Adrenal gland (tissue), 12 donors: Measurements from ENCODE around the gene TNS3. TPM values are rescaled to one million over a fixed set of nuclear protein-coding genes. Genes with fewer than 3 reads are reported as not detected.

ENCODE experiments used
- DNase-seq, 7 donors: peaks; one replicate each; pipeline ENCODE4 v3.0.0-alpha.2; 2019 to 2020
- H3K27ac ChIP-seq, 5 donors: fragments of 200-600 bp; sonication (generic) in 4 of 5; 1 replicate in 3 of 5; 2 replicates in 2 of 5; pipeline versions ENCODE4 v1.5.1 to v1.8.0; 2016 to 2020; ENCODE audit warnings: mild to moderate bottlenecking in 1 of 5
- H3K27me3 ChIP-seq: fragments of 200-600 bp; 2 replicates; pipeline ENCODE4 v1.8.0; 2021
- H3K36me3 ChIP-seq, 2 donors: fragments of 200-600 bp; replicated peaks in 1 of 2; 1 replicate in 1 of 2; 2 replicates in 1 of 2; pipeline versions ENCODE4 v1.5.1 to v1.8.0; 2018 to 2022
- H3K4me1 ChIP-seq, 2 donors: fragments of 200-600 bp; replicated peaks in 1 of 2; 1 replicate in 1 of 2; 2 replicates in 1 of 2; pipeline versions ENCODE4 v1.5.1 to v1.8.0; 2018 to 2021
- H3K4me3 ChIP-seq, 4 donors: fragments of 200-600 bp; sonication (generic) in 3 of 4; one replicate each; pipeline ENCODE4 v1.5.1; 2016 to 2018
- H3K9me3 ChIP-seq, 3 donors: fragments of 200-600 bp; sonication (generic) in 1 of 3; replicated peaks in 1 of 3; 1 replicate in 2 of 3; 2 replicates in 1 of 3; pipeline versions ENCODE4 v1.5.1 to v1.8.0; 2016 to 2021
- CTCF ChIP-seq, 6 experiments: fragments of 450-650 bp in 4 of 6; fragments of 200-600 bp in 2 of 6; sonication (generic) in 1 of 6; IDR thresholded peaks; 1 replicate in 5 of 6; 2 replicates in 1 of 6; pipeline versions ENCODE4 v1.5.1 to v1.8.0; 2016 to 2021; ENCODE audit warnings: antibody characterized with exemption in 6 of 6, mild to moderate bottlenecking in 2 of 6, moderate library complexity in 1 of 6
- POLR2A ChIP-seq, 2 donors: fragments of 450-650 bp; IDR thresholded peaks; one replicate each; pipeline ENCODE4 v1.6.1; 2017; ENCODE audit warnings: antibody characterized with exemption in 2 of 2, mild to moderate bottlenecking in 2 of 2, moderate library complexity in 1 of 2
- WGBS, 4 donors: extraction: QIAGEN DNeasy Blood & Tissue Kit in 2 of 4; methylation state at CpG; one replicate each; pipeline versions ENCODE4 v1.1.5 to v1.1.7; 2013 to 2017; 5-methylcytosine and 5-hydroxymethylcytosine counted together
- intact Hi-C, 2 donors: fragments of 100-400 bp; cut with DNase I; formaldehyde crosslinking; loops; one replicate each; pipeline versions ENCODE4 v1.14.1 to v1.15.0; 2022 to 2023
- polyA plus RNA-seq, 3 donors: library from polyadenylated mRNA; stranded (reverse); fragments of 200-250 nt in 2 of 3; fragments of 350-450 nt in 1 of 3; fragmentation: Illumina TruSeq in 1 of 3; extraction: RNeasy Lipid Tissue Mini Kit (QIAGEN cat#74804) in 1 of 3; gene quantifications; one replicate each; pipeline ENCODE4 v1.2.3, GENCODE V29; 2013 to 2014
- total RNA-seq, 9 donors: library from RNA; depleted of rRNA in 4 of 9; stranded (reverse); fragments of >200 nt in 4 of 9; fragments of 120-200 nt in 1 of 9; fragmentation: NEBNext Ultra II Directional in 1 of 9; extraction: Animal tissue kit (Norgen Biotek cat#: 25700) in 1 of 9; gene quantifications; one replicate each; pipeline versions ENCODE4 v1.1.0 to v1.2.4, GENCODE V29; 2013 to 2023
- donor health status: healthy with polysubstance abuse.
- donor health status: Bipolar disorder and iron deficiency.
- donor health status: DM: yes; HTN: yes; CAD: no.
- donor health status: DM: no; HTN: no; CAD: no.
- donor health status: DM: no; HTN: no; CAD: no.
- donor health status: DM: yes; HTN: yes; CAD: no.

TNS3 gene
- total and polyA plus RNA-seq, 12 donors = 21.0 to 188 (median 99.8) TPM

GRCh38 chr7:47483604-47484273, 98.2 kb downstream of the TNS3 start:
- peaks cover 28 to 76% of the 10 kb centered on the region in 2 donors for H3K4me1 ChIP-seq
- H3K27ac ChIP-seq = peak overlapping the region in 2 of 5 donors; percentile 92 to 96
- intact Hi-C loops = no loop called here

GRCh38 chr7:47482013-47482875, 99.7 kb downstream of the TNS3 start:
- TF ChIP-seq CTCF (IDR thresholded peaks at IDR 0.05) (no peak), POLR2A (IDR thresholded peaks at IDR 0.05) (peak in 1 of 2 donors; percentile 64)
- Histone ChIP-seq H3K36me3 (no peaks in the 10 kb centered on the region), H3K4me1 (peaks cover 40 to 76% of the 10 kb centered on the region in 2 donors), H3K9me3 (no peaks in the 10 kb centered on the region), H3K4me3 (no peak overlapping the region), H3K27ac (peak overlapping the region; percentile 34 to 96 (median 91)), H3K27me3 (no peaks in the 10 kb centered on the region)
- peak; percentile 65 to 94 (median 86) for DNase-seq
- WGBS, 4 donors = 19 to 32% (median 23%) methylated on average over 11 to 15 of the region's 15 CpGs
- intact Hi-C loops = no loop called here

More at GRCh38 chr7:47483604-47484273, 98.2 kb downstream of the TNS3 start:
- WGBS, 4 donors = 90 to 92% (median 91%) methylated on average over 16 of the region's 16 CpGs
- TF ChIP-seq CTCF (IDR thresholded peaks at IDR 0.05) (peak in 1 of 6 experiments; percentile 12), POLR2A (IDR thresholded peaks at IDR 0.05) (no peak)
- no peaks in the 10 kb centered on the region for H3K36me3 ChIP-seq
- H3K4me3 ChIP-seq = no peak overlapping the region
- DNase-seq = no peak
- H3K27me3 ChIP-seq = no peaks in the 10 kb centered on the region
- no peaks in the 10 kb centered on the region for H3K9me3 ChIP-seq

GRCh38 chr7:47481541-47482012, 100.3 kb downstream of the TNS3 start:
- Histone ChIP-seq H3K4me1 (peaks cover 43 to 80% of the 10 kb centered on the region in 2 donors), H3K27ac (peak overlapping the region in 4 of 5 donors; percentile 84 to 96 (median 92)), H3K4me3 (no peak overlapping the region), H3K9me3 (no peaks in the 10 kb centered on the region), H3K36me3 (no peaks in the 10 kb centered on the region), H3K27me3 (no peaks in the 10 kb centered on the region)
- peak in 1 of 7 donors; percentile 57 for DNase-seq
- 91 to 92% (median 92%) methylated on average over 7 of the region's 7 CpGs for WGBS, 4 donors
- TF ChIP-seq CTCF (IDR thresholded peaks at IDR 0.05) (no peak), POLR2A (IDR thresholded peaks at IDR 0.05) (no peak)
- intact Hi-C loops = no loop called here
